A375 (cell line): ENCODE results near the gene TMEM168. TPM values are rescaled to one million over a fixed set of nuclear protein-coding genes. Genes with fewer than 3 reads are reported as not detected.

Source experiments
- total RNA-seq: library from RNA; depleted of rRNA; stranded (reverse); fragments of >200 nt; shearing (Covaris generic); gene quantifications from 2 replicates; pipeline ENCODE4 v1.2.3, GENCODE V29; 2014; rRNA removed

Gene TMEM168
- 19.7 and 23.7 TPM in 2 replicates for total RNA-seq

GRCh38 chr7:112789817-112790585, at the start of gene TMEM168:
Gene TMEM168, minus strand, starts transcription at chr7:112790393. Its CDS starts 5,568 bp downstream, at chr7:112784825.

